OCI-LY7 (cell line): ENCODE measurements around the gene PITPNM3. TPM values are rescaled to one million over a fixed set of nuclear protein-coding genes. Genes with fewer than 3 reads are reported as not detected.
"Not testable (repeated sequence)": the region's sequence is repeated elsewhere in the genome, so short reads cannot be mapped to it uniquely, and the experiment has no call there.

Source experiments
- BruUV-seq: library from RNA; stranded (reverse); fragments of 400-500 nt; replicated peaks from 2 replicates; lab custom pipeline; 2021; lab: Mats Ljungman, UMichigan
- CTCF ChIA-PET: fragments of 300-600 bp; sonication (Branson Sonifier 250); formaldehyde crosslinking; loops from one replicate; lab custom pipeline; 2022; ENCODE audit warnings: antibody characterized with exemption; ENCODE audit not compliant: unreplicated experiment; lab: Charles Lee
- POLR2A ChIA-PET: fragments of 300-600 bp; sonication (Branson Sonifier 250); formaldehyde crosslinking; loops from one replicate; lab custom pipeline; 2022; ENCODE audit warnings: antibody characterized with exemption; lab: Charles Lee
- DNase-seq: peaks from one replicate; pipeline ENCODE4 v3.0.0-alpha.2; 2015; ENCODE audit warnings: low spot score
- H2AFZ ChIP-seq: fragments of 200-600 bp; sonication (generic), shearing (Covaris generic); 2 replicates; pipeline ENCODE4 v1.6.1; 2014; ENCODE audit warnings: mild to moderate bottlenecking, antibody characterized with exemption, low read length, moderate library complexity
- H3K27ac ChIP-seq: fragments of 200-600 bp; sonication (generic); 2 replicates; pipeline ENCODE4 v1.5.1; 2014; ENCODE audit warnings: mixed run types, low read depth, mild to moderate bottlenecking, moderate library complexity, low read length, inconsistent platforms; ENCODE audit not compliant: poor library complexity, severe bottlenecking
- H3K36me3 ChIP-seq: fragments of 200-600 bp; sonication (generic); 2 replicates; pipeline ENCODE4 v1.6.1; 2014; ENCODE audit warnings: mild to moderate bottlenecking, antibody characterized with exemption, low read length, moderate library complexity, mixed read lengths; ENCODE audit not compliant: insufficient read depth
- H3K4me1 ChIP-seq: fragments of 200-600 bp; sonication (generic); 2 replicates; pipeline ENCODE4 v1.5.1; 2014; ENCODE audit warnings: mild to moderate bottlenecking, low read length; ENCODE audit not compliant: insufficient read depth, poor library complexity, severe bottlenecking
- H3K4me2 ChIP-seq: fragments of 200-600 bp; sonication (generic); 2 replicates; pipeline ENCODE4 v1.6.1; 2014; ENCODE audit warnings: mild to moderate bottlenecking, low read length
- H3K4me3 ChIP-seq: fragments of 200-600 bp; sonication (generic); 2 replicates; pipeline ENCODE4 v1.5.1; 2014; ENCODE audit warnings: mild to moderate bottlenecking, low read depth, low read length; ENCODE audit not compliant: poor library complexity, severe bottlenecking
- H3K79me2 ChIP-seq: fragments of 200-600 bp; sonication (generic); 2 replicates; pipeline ENCODE4 v1.6.1; 2016; ENCODE audit warnings: low read depth, mild to moderate bottlenecking, low read length, moderate library complexity, mixed read lengths; ENCODE audit not compliant: insufficient read depth
- H3K9me2 ChIP-seq: fragments of 200-600 bp; sonication (generic); 2 replicates; pipeline ENCODE4 v1.6.1; 2016; ENCODE audit warnings: mild to moderate bottlenecking, low read length, mixed read lengths; ENCODE audit not compliant: insufficient read depth
- H3K9me3 ChIP-seq: fragments of 200-600 bp; sonication (generic); 2 replicates; pipeline ENCODE4 v1.6.1; 2014; ENCODE audit warnings: mild to moderate bottlenecking, mixed run types, low read length, mixed read lengths
- H4K20me1 ChIP-seq: fragments of 200-600 bp; sonication (generic); 2 replicates; pipeline ENCODE4 v1.6.1; 2014; ENCODE audit warnings: mild to moderate bottlenecking, antibody characterized with exemption, low read length, moderate library complexity, mixed read lengths; ENCODE audit not compliant: insufficient read depth
- EZH2phosphoT487 ChIP-seq: fragments of 200-600 bp; sonication (generic); IDR thresholded peaks from 2 replicates; pipeline ENCODE4 v1.6.1; 2018; ENCODE audit warnings: low read depth, borderline replicate concordance, mild to moderate bottlenecking, mixed run types, antibody characterized with exemption, low read length, moderate library complexity, mixed read lengths
- intact Hi-C: fragments of 100-400 bp; cut with micrococcal nuclease; formaldehyde crosslinking; loops from one replicate; pipeline ENCODE4 v1.10.0; 2022; ENCODE audit not compliant: unreplicated experiment
- total RNA-seq, 2 experiments: library from RNA; depleted of rRNA in 1 of 2; stranded (reverse); fragments of >200 nt in 1 of 2; shearing (Covaris generic) in 1 of 2; gene quantifications; 2 replicates each; pipeline ENCODE4 v1.2.3, GENCODE V29; 2014 to 2022
- TF ChIP-seq, protein P1 (sequence below): fragments of 200-600 bp; sonication (generic); conservative IDR thresholded peaks from 2 replicates; pipeline ENCODE4 v1.5.1; 2014; ENCODE audit warnings: mild to moderate bottlenecking, antibody characterized with exemption, low read length, moderate library complexity, mixed read lengths

Gene PITPNM3
- total RNA-seq, 2 experiments from 2014 or later, result 0.76 to 1.6 TPM

DNA sequence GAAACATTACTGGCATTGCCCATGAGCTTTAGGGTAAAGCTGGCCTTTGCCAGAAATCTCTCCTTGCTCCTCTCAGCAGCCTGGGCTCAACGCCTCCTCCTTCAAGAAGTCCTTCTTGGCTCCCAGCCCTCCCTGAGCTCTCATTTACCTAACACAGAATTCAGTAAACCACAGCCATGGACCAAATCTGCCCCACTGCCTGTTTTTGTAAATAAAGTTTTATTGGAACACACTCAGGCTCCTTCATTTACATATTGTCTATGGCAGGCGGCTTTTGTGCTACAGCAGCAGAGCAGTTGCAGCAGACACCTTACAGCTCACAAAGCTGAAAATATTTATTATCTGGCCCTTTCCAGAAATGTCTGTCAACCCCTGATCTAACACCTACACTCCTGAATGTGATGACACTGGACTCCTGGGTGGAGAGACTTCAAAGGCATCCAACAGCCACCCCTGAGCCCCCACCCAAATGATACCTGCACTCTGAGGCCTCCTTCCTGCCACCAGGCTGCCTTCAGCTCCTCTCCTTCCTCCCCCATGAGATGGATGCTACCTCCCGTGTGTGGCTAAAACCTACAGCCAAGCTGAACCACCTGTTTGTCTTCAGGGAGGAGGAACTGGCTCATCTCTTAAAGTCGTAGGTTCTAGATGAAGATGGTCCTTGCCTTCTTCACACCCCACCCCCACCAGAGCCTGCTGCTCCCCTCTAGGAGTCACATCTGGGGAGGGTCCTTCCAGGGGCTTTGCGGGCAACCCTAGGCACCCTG, 70.5 kb downstream of the PITPNM3 start:
- H3K4me1 ChIP-seq, result peaks cover 7% of the 10 kb centered on the region
- DNase-seq, result peak; percentile 8
- no peak overlapping the region for H2AFZ ChIP-seq
- CTCF ChIA-PET, result no interaction called here
- H3K4me2 ChIP-seq, result no peak overlapping the region
- no TSS peak for BruUV-seq
- no peaks in the 10 kb centered on the region for H3K36me3 ChIP-seq
- no peaks in the 10 kb centered on the region for H3K9me3 ChIP-seq
- intact Hi-C loops, result no loop called here
- no peak for TF ChIP-seq EZH2phosphoT487
- TF ChIP-seq, protein P1, sequence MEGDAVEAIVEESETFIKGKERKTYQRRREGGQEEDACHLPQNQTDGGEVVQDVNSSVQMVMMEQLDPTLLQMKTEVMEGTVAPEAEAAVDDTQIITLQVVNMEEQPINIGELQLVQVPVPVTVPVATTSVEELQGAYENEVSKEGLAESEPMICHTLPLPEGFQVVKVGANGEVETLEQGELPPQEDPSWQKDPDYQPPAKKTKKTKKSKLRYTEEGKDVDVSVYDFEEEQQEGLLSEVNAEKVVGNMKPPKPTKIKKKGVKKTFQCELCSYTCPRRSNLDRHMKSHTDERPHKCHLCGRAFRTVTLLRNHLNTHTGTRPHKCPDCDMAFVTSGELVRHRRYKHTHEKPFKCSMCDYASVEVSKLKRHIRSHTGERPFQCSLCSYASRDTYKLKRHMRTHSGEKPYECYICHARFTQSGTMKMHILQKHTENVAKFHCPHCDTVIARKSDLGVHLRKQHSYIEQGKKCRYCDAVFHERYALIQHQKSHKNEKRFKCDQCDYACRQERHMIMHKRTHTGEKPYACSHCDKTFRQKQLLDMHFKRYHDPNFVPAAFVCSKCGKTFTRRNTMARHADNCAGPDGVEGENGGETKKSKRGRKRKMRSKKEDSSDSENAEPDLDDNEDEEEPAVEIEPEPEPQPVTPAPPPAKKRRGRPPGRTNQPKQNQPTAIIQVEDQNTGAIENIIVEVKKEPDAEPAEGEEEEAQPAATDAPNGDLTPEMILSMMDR, result no peak
- H3K4me3 ChIP-seq, result no peak overlapping the region
- POLR2A ChIA-PET, result no interaction called here
- no peak overlapping the region for H3K27ac ChIP-seq
- no peaks in the 10 kb centered on the region for H4K20me1 ChIP-seq
- no peaks in the 10 kb centered on the region for H3K9me2 ChIP-seq
- H3K79me2 ChIP-seq, result no peaks in the 10 kb centered on the region

DNA sequence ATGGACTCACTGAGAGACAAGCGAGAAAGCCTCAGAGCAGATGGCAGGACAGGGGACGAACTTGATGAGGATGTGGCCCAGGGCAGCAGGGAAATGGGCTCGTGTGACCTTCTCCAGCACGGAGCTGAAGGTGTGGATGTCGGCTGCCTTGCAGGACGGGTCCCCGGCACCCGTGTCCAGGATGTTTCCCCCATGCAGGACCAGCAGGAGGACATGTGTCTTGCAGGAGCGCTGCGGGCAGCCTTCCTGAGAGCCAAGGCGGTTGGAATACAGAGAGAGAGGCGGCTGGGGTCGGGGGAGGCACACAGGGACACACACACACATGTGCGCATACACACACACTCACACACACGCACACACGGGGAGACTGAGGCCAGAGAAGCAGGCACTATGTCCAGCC, 72.8 kb downstream of the PITPNM3 start:
- no peak overlapping the region for H3K27ac ChIP-seq
- TF ChIP-seq EZH2phosphoT487, result no peak
- TF ChIP-seq, protein P1, result no peak
- DNase-seq, result no peak
- no peaks in the 10 kb centered on the region for H3K9me2 ChIP-seq
- H3K4me3 ChIP-seq, result no peak overlapping the region
- H3K9me3 ChIP-seq, result no peaks in the 10 kb centered on the region
- no peak overlapping the region for H3K4me2 ChIP-seq
- H3K36me3 ChIP-seq, result no peaks in the 10 kb centered on the region
- ChIA-PET CTCF (no interaction called here), POLR2A (interaction anchor here (0.6 to 1.1 kb wide), 2 partner anchors 10 to 763 kb away, joined by 3 read pairs; no protein-coding TSS in a partner anchor)
- no peak overlapping the region for H2AFZ ChIP-seq
- no TSS peak for BruUV-seq
- no peaks in the 10 kb centered on the region for H3K79me2 ChIP-seq
- intact Hi-C loops, result no loop called here
- H4K20me1 ChIP-seq, result no peaks in the 10 kb centered on the region
- peaks cover 7% of the 10 kb centered on the region for H3K4me1 ChIP-seq

DNA sequence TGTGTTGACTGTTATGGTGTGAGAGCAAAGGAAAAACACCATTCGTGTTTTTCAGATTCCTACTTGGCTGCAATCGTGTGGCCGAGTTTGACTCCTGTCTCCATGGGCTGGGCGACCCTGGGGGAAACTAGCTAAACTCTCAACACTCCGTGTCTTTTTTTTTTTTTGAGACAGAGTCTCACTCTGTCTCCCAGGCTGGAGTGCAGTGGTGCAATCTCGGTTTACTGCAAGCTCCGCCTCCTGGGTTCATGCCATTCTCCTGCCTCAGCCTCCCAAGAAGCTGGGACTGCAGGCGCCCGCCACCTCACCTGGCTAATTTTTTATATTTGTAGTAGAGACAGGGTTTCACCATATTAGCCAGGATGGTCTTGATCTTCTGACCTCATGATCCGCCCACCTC, 73.6 kb downstream of the PITPNM3 start:
- H3K4me3 ChIP-seq, H4K20me1 ChIP-seq, BruUV-seq, H2AFZ ChIP-seq, H3K9me2 ChIP-seq, H3K27ac ChIP-seq, CTCF ChIA-PET, H3K9me3 ChIP-seq, H3K4me1 ChIP-seq, H3K4me2 ChIP-seq, DNase-seq, H3K79me2 ChIP-seq, H3K36me3 ChIP-seq, intact Hi-C loops: not testable (repeated sequence)
- POLR2A ChIA-PET, result interaction anchor here (0.6 to 1.1 kb wide), 2 partner anchors 10 to 763 kb away, joined by 3 read pairs; no protein-coding TSS in a partner anchor
